NCI-H2171 (cell line): ENCODE data around the gene AURKA.

Experiments
- DNase-seq: peaks from one replicate; lab custom pipeline; 2025; lab: John Stamatoyannopoulos, UW

AURKA gene

GRCh38 chr20:56392132-56392880 lies at the start of gene AURKA, which contains the start of gene CSTF1:
Gene AURKA (minus strand): TSS chr20:56392215. CDS start chr20:56388197, 4,018 bp downstream.
Gene CSTF1 (plus strand): TSS chr20:56392645. CDS start chr20:56395553, 2,908 bp downstream.
- DNase-seq: peak; percentile 99

- DNase-seq: no peak
These were observed 48.5 kb upstream of the AURKA start for GRCh38 chr20:56440346-56441007.

- no peak for DNase-seq
These were observed 47.8 kb upstream of the AURKA start for GRCh38 chr20:56439771-56440291.

GRCh38 chr20:56438284-56438683 lies 46.3 kb upstream of the AURKA start:
- no peak for DNase-seq

- DNase-seq: no peak
These were observed 45.4 kb upstream of the AURKA start for GRCh38 chr20:56437196-56437960.

GRCh38 chr20:56433880-56434255 lies 41.9 kb upstream of the AURKA start:
- DNase-seq: no peak

GRCh38 chr20:56433221-56433879 lies 41.3 kb upstream of the AURKA start:
- no peak for DNase-seq

- no peak for DNase-seq
These were observed 39.5 kb upstream of the AURKA start for GRCh38 chr20:56431471-56431870.

GRCh38 chr20:56430957-56431356 lies 38.9 kb upstream of the AURKA start:
- no peak for DNase-seq

- no peak for DNase-seq
These were observed 38.4 kb upstream of the AURKA start for GRCh38 chr20:56430461-56430860.

- no peak for DNase-seq
These were observed 37.9 kb upstream of the AURKA start for GRCh38 chr20:56429941-56430340.

- DNase-seq: no peak
These were observed 37.5 kb upstream of the AURKA start for GRCh38 chr20:56429502-56429901.

GRCh38 chr20:56428881-56429280 lies 36.9 kb upstream of the AURKA start:
- no peak for DNase-seq

- DNase-seq: no peak
These were observed 36.4 kb upstream of the AURKA start for GRCh38 chr20:56428410-56428809.

GRCh38 chr20:56427797-56428196 lies 35.8 kb upstream of the AURKA start:
- DNase-seq: no peak

GRCh38 chr20:56426926-56427325 lies 34.9 kb upstream of the AURKA start:
- no peak for DNase-seq

- no peak for DNase-seq
These were observed 34.0 kb upstream of the AURKA start for GRCh38 chr20:56426026-56426425.

- DNase-seq: no peak
These were observed 32.9 kb upstream of the AURKA start for GRCh38 chr20:56424931-56425330.

- DNase-seq: no peak
These were observed 31.9 kb upstream of the AURKA start for GRCh38 chr20:56423886-56424285.

GRCh38 chr20:56423211-56423610 lies 31.2 kb upstream of the AURKA start:
- DNase-seq: no peak

GRCh38 chr20:56422824-56423189 lies 30.8 kb upstream of the AURKA start:
- no peak for DNase-seq
